ENCODE measurements around the gene STH. TPM values are rescaled to one million over a fixed set of nuclear protein-coding genes. Genes with fewer than 3 reads are reported as not detected.
"Not testable (repeated sequence)": the region's sequence is repeated elsewhere in the genome, so short reads cannot be mapped to it uniquely, and the experiment has no call there.

STH gene
- total RNA-seq: under 1 TPM in 1 of 8 experiments, not detected in 7; 0.78 TPM

GRCh38 chr17:45998987-45999899, at the start of gene STH:
TSS of gene STH (plus strand) at chr17:45999250. CDS start at chr17:45999280, 30 bp downstream.
- H3K27ac ChIP-seq: no peak within 1 kb of the TSS
- in situ Hi-C loops (cut with MboI; ENCODE audit: low pct_unique_long_range_greater_than_20kb in 2 of 9, low sequenced_read_pairs in 9 of 9, unreplicated experiment in 9 of 9): no loop called here
- H3K4me1 ChIP-seq (replicated peaks in 1 of 2): no peaks in the 10 kb centered on the region
- no peak for ATAC-seq (replicated peaks in 6 of 8)
- 20 to 90% (median 77%) methylated on average over 1 to 3 of the region's 8 CpGs; no CpG with 5 or more reads in 4 of the 10 experiments for WGBS, 10 experiments
- no peak within 1 kb of the TSS for H3K4me3 ChIP-seq

DNA sequence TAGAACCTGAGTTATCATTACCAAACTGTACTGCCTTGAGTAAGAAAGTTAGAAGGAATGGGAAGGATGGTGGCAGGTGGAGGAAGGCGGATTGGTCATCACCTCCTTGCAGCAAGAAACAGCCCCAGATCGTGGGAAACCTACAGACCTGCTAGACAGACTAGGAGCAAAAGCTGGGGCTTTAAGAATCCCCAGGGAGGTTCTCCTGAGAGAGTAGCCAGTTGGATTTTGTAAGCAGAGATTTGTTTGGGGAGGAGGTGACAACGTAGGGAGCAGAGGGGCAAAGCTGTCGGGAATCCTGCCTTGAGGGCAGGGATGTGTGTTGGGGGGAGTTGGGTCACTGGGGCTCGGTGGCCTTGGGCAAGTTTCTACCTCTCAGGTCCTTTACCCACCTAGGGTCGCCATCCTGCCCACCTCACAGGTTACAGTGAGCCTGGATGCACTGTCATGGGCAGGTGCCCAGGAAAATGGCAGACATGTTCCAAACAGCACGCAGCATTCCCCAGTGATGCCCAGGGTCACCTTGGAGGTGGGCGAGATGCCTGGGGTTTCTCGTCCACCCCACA, 49.2 kb upstream of the STH start:
- 20 to 100% (median 77%) methylated on average over 1 to 3 of the region's 9 CpGs; no CpG with 5 or more reads in 2 of the 10 experiments for WGBS, 10 experiments
- Histone ChIP-seq H3K27ac (no peak overlapping the region), H3K4me3 (no peak overlapping the region), H3K4me1 (replicated peaks in 1 of 2) (peaks cover 0 to 6% of the 10 kb centered on the region in 2 donors)
- in situ Hi-C loops (cut with MboI; ENCODE audit: low pct_unique_long_range_greater_than_20kb in 2 of 9, low sequenced_read_pairs in 9 of 9, unreplicated experiment in 9 of 9): no loop called here
- no peak for ATAC-seq (replicated peaks in 6 of 8)

DNA sequence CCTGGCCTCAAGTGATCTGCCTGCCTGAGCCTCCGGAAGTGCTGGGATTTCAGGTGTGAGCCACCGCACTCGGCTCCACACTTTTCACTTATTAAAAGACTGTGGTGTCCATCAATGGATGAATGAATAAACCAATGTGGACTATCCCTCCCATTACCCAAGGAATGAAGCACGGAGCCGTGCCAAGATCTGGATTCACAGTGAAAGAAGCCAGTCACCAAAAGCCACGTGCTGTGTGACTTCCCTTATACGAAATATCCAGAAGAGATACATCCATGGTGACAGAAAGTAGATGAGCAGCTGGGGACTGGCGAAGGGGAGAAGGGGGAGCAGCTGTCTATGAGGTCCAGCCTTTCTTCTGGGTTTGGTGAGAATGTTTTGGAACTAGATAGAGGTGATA, 48.2 kb upstream of the STH start:
- 13 to 100% (median 85%) methylated on average over 1 to 6 of the region's 8 CpGs; no CpG with 5 or more reads in 3 of the 10 experiments for whole genome bisulfite sequencing, 10 experiments
- in situ Hi-C loops (cut with MboI; ENCODE audit: low pct_unique_long_range_greater_than_20kb in 2 of 9, low sequenced_read_pairs in 9 of 9, unreplicated experiment in 9 of 9): no loop called here

DNA sequence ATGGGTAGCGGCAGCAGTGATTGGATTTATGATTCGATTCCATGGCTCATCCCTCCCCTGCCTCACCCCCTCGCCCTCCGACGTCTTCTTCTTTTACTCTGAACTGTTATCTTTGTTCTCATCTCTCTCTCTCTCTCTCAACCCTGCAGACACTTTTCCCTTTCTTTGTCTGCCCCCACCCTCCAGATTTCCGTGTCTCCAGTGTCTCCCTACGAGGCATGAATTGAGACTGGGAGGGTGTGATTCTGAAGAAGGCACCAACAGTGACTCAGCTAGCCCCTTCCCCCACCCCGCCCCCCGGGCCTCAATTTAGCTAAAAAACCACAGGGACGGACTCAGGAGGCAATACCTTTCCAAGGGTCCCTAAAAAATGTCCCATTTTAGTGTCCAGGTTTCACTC, 47.6 kb upstream of the STH start:
- Histone ChIP-seq H3K27ac (no peak overlapping the region), H3K4me3 (no peak overlapping the region), H3K4me1 (replicated peaks in 1 of 2) (peaks cover 0 to 6% of the 10 kb centered on the region in 2 donors)
- ATAC-seq (replicated peaks in 6 of 8): no peak
- in situ Hi-C loops (cut with MboI; ENCODE audit: low pct_unique_long_range_greater_than_20kb in 2 of 9, low sequenced_read_pairs in 9 of 9, unreplicated experiment in 9 of 9): no loop called here
- WGBS, 10 experiments: 22 to 60% (median 50%) methylated on average over 2 to 7 of the region's 10 CpGs; no CpG with 5 or more reads in 3 of the 10 experiments

More for the DNA sequence above, 48.2 kb upstream of the STH start:
- Histone ChIP-seq H3K4me3 (no peak overlapping the region), H3K4me1 (replicated peaks in 1 of 2) (peaks cover 0 to 6% of the 10 kb centered on the region in 2 donors), H3K27ac (no peak overlapping the region)
- ATAC-seq (replicated peaks in 6 of 8): no peak

DNA sequence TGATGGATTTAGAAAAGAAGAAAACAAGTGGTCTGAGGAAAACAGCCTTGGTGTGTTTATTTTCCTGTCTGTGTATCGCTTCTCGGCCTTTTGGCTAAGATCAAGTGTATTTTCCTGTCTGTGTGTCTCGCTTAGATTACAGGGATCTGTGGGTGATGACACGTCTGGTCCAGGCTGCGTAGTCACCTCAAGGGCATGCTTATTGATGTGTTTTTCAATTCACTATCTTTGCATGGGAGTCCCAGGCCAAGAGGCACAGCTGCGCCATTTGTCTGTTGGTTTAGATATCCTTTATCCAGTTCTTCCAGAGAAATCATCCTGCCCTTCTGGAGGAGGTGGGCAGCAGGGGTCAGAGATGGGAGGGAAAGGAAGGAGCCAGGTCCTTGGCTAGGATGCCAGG, 47.1 kb upstream of the STH start:
- Histone ChIP-seq H3K4me1 (replicated peaks in 1 of 2) (peaks cover 0 to 6% of the 10 kb centered on the region in 2 donors), H3K4me3 (no peak overlapping the region), H3K27ac (no peak overlapping the region)
- ATAC-seq (replicated peaks in 6 of 8): peak in 2 of 8 experiments; percentile 28 to 39
- 44 to 93% (median 80%) methylated on average over 1 to 6 of the region's 6 CpGs; no CpG with 5 or more reads in 4 of the 10 experiments for WGBS, 10 experiments
- in situ Hi-C loops (cut with MboI; ENCODE audit: low pct_unique_long_range_greater_than_20kb in 2 of 9, low sequenced_read_pairs in 9 of 9, unreplicated experiment in 9 of 9): no loop called here

DNA sequence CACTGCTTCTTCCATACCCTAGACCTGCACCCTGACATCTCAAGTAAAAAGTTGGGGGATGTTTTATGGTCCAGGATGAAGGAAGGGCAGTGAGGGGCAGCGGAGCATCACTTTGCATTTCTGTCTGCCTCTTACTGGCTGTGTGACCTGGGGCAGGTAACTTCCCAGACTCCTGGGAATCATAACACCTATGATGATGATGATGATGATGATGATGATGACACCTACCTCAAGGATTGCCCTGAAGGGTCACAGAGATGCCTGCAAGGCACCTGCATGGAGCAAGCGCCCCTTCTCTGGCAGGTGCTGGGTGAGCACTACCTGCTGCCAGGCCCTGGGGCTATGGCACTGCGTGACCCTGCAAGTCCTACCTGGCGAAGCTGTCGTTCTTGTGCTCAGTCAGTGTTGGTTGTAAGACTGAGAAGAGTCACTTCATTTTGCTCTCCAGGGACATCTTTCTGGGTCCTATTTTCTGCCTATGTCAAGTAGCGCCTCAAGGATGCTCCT, 46.2 kb upstream of the STH start:
- in situ Hi-C loops (cut with MboI; ENCODE audit: low pct_unique_long_range_greater_than_20kb in 2 of 9, low sequenced_read_pairs in 9 of 9, unreplicated experiment in 9 of 9): no loop called here
- Histone ChIP-seq H3K27ac (no peak overlapping the region), H3K4me3 (no peak overlapping the region), H3K4me1 (replicated peaks in 1 of 2) (peaks cover 0 to 6% of the 10 kb centered on the region in 2 donors)
- 66 to 100% (median 90%) methylated on average over 1 to 4 of the region's 6 CpGs; no CpG with 5 or more reads in 5 of the 10 experiments for WGBS, 10 experiments
- no peak for ATAC-seq (replicated peaks in 6 of 8)

DNA sequence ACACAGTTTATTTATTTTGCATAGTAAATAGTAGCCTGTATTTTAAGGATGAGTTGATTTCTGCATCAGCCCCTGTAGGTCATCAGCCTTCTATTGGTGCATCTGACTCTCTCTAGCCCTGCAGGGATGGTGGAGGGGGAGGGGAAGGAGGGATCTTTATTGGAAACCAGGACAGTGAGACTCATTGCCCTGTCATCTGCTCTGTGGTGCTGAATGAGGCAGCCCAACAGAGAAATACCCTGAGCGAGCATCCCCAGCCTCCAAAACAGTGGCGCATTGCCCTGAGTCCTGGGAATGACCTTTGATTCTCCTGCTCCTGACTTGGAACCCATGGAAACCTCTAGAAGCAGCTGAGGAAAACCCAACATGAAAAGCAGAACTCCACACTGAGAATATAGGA, 45.5 kb upstream of the STH start:
- 0 to 100% (median 69%) methylated on average over 1 to 2 of the region's 2 CpGs; no CpG with 5 or more reads in 4 of the 10 experiments for WGBS, 10 experiments
- no peak overlapping the region for H3K4me3 ChIP-seq
- peaks cover 0 to 6% of the 10 kb centered on the region in 2 donors for H3K4me1 ChIP-seq (replicated peaks in 1 of 2)
- in situ Hi-C loops (cut with MboI; ENCODE audit: low pct_unique_long_range_greater_than_20kb in 2 of 9, low sequenced_read_pairs in 9 of 9, unreplicated experiment in 9 of 9): no loop called here
- H3K27ac ChIP-seq: no peak overlapping the region
- peak in 1 of 8 experiments; percentile 62 for ATAC-seq (replicated peaks in 6 of 8)

- 5 to 100% (median 50%) methylated on average over 1 to 10 of the region's 11 CpGs; no CpG with 5 or more reads in 1 of the 10 experiments for WGBS, 10 experiments
- ATAC-seq (replicated peaks in 6 of 8): no peak
- Histone ChIP-seq H3K27ac (no peak overlapping the region), H3K4me3 (no peak overlapping the region), H3K4me1 (replicated peaks in 1 of 2) (peaks cover 0 to 4% of the 10 kb centered on the region in 2 donors)
- in situ Hi-C loops (cut with MboI; ENCODE audit: low pct_unique_long_range_greater_than_20kb in 2 of 9, low sequenced_read_pairs in 9 of 9, unreplicated experiment in 9 of 9): no loop called here
Observed at GRCh38 chr17:45954914-45955313, 44.1 kb upstream of the STH start.

- Histone ChIP-seq H3K4me1 (replicated peaks in 1 of 2) (peaks cover 0 to 4% of the 10 kb centered on the region in 2 donors), H3K4me3 (no peak overlapping the region), H3K27ac (no peak overlapping the region)
- in situ Hi-C loops (cut with MboI; ENCODE audit: low pct_unique_long_range_greater_than_20kb in 2 of 9, low sequenced_read_pairs in 9 of 9, unreplicated experiment in 9 of 9): no loop called here
- 82 to 100% (median 100%) methylated on average over 1 to 6 of the region's 10 CpGs; no CpG with 5 or more reads in 3 of the 10 experiments for WGBS, 10 experiments
- no peak for ATAC-seq (replicated peaks in 6 of 8)
Observed at GRCh38 chr17:45955326-45955725, 43.7 kb upstream of the STH start.

DNA sequence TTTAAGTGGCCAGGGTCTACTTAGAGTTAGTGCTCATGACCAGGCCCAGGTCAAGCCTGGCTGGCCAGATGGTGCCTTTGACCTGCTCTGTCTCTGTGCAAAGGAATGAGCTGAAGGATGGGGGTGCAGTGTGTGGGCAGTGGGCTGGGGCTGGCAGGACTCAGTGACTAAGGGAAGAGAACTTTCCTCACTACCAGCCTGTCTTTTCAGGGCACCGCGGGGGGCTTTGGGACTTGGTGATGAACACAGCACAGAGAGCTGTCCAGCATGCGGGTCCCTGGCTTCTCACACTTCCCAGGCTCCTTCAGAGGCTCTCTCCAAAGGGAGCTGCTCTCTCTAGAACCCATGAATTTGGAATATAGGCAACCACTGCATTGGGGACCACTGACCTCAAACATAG, 43.0 kb upstream of the STH start:
- ATAC-seq (replicated peaks in 6 of 8): no peak
- no peak overlapping the region for H3K27ac ChIP-seq
- peaks cover 0 to 4% of the 10 kb centered on the region in 2 donors for H3K4me1 ChIP-seq (replicated peaks in 1 of 2)
- in situ Hi-C loops (cut with MboI; ENCODE audit: low pct_unique_long_range_greater_than_20kb in 2 of 9, low sequenced_read_pairs in 9 of 9, unreplicated experiment in 9 of 9): no loop called here
- WGBS, 10 experiments: 0 to 100% (median 90%) methylated on average over 1 to 3 of the region's 3 CpGs; no CpG with 5 or more reads in 6 of the 10 experiments
- no peak overlapping the region for H3K4me3 ChIP-seq

DNA sequence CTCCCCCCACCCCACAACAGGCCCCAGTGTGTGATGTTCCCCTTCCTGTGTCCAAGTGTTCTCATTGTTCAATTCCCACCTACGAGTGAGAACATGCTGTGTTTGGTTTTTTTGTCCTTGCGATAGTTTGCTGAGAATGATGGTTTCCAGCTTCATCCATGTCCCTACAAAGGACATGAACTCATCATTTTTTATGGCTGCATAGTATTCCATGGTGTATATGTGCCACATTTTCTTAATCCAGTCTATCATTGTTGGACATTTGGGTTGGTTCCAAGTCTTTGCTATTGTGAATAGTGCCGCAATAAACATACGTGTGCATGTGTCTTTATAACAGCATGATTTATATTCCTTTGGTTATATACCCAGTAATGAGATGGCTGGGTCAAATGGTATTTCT, 42.3 kb upstream of the STH start:
- WGBS, 10 experiments: no CpG with 5 or more reads among the region's 4 CpGs
- H3K4me1 ChIP-seq (replicated peaks in 1 of 2); ATAC-seq (replicated peaks in 6 of 8); H3K4me3 ChIP-seq; in situ Hi-C loops (cut with MboI; ENCODE audit: low pct_unique_long_range_greater_than_20kb in 2 of 9, low sequenced_read_pairs in 9 of 9, unreplicated experiment in 9 of 9); H3K27ac ChIP-seq: not testable (repeated sequence)

GRCh38 chr17:45958307-45958706, 40.7 kb upstream of the STH start:
- H3K4me1 ChIP-seq (replicated peaks in 1 of 2): no peaks in the 10 kb centered on the region
- WGBS, 10 experiments: 60 to 100% (median 81%) methylated on average over 1 to 7 of the region's 9 CpGs; no CpG with 5 or more reads in 4 of the 10 experiments
- no peak for ATAC-seq (replicated peaks in 6 of 8)
- no peak overlapping the region for H3K4me3 ChIP-seq
- in situ Hi-C loops (cut with MboI; ENCODE audit: low pct_unique_long_range_greater_than_20kb in 2 of 9, low sequenced_read_pairs in 9 of 9, unreplicated experiment in 9 of 9): no loop called here
- H3K27ac ChIP-seq: no peak overlapping the region

All from motor neuron (in vitro differentiated cells).